UCSD-AML1 (cell line): ENCODE data around the gene SGMS1.
"Not testable (repeated sequence)": the region's sequence is repeated elsewhere in the genome, so short reads cannot be mapped to it uniquely, and the experiment has no call there.

Experiments
- DNase-seq: peaks from one replicate; lab custom pipeline; 2025; ENCODE audit not compliant: unreplicated experiment; lab: John Stamatoyannopoulos, UW

Gene SGMS1

DNA sequence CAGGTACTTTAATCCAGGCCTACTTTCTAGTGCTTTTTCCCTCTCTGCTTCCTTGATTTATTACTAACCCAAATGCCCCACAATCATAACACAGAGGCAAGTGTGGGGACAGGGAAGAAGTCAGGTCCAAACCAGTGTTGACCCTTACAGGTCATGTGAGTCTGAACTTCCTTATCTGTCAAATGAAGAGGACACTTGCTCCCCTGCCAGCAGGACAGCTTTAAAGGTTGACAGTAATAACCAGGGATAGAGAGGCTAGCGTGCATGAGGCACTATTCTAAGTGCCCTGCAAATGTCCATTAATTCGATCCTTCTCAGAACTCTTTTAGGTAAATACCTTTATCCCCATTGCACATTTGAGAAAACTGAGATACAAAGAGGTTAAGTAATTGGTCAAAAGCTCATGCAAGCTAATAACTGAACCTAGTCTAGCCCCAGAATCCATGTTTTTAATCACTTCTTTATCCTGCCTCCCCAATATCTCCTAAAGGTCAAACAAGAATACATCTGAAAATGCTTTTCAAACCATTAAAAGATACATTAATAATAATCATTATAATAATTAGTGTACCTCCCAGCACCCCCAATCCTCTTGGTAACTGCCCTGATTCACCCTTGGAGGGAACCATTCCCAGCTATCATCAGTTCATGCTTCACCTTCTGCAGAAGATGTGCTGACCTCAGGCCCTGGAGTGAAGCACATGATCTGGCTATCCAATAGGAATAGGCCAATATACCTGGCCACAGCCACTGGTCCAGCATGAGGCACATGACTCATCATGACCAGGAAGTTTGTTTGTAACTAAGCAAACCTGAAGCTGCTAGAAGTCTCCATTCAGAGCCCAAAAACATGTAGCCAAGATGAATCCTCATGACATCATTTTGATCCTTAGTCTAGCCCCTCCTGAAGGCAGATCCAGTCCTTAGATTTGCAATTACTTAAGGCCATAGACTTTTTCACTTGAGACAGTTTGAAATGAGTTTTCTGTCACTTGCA, 40.7 kb downstream of the SGMS1 start:
- DNase-seq: no peak

DNA sequence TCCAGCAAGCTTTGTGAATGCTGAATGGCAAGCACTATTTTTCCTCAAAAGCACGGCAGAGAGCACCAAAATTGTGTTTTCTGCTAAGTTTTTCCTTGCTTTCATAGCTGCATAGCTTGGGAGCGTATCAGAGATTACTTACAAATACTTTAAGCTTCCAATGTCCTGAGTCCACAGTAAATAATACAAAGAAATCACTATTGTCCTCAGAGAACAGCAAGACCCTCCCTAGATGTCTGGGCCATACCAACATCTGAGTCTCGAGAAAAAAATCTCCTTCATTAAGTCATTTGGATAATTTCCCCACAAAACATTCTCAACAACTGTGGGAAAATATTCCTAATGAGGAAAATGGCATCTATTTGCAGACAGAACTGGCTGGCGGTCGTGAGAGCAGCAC, 41.7 kb downstream of the SGMS1 start:
- no peak for DNase-seq

DNA sequence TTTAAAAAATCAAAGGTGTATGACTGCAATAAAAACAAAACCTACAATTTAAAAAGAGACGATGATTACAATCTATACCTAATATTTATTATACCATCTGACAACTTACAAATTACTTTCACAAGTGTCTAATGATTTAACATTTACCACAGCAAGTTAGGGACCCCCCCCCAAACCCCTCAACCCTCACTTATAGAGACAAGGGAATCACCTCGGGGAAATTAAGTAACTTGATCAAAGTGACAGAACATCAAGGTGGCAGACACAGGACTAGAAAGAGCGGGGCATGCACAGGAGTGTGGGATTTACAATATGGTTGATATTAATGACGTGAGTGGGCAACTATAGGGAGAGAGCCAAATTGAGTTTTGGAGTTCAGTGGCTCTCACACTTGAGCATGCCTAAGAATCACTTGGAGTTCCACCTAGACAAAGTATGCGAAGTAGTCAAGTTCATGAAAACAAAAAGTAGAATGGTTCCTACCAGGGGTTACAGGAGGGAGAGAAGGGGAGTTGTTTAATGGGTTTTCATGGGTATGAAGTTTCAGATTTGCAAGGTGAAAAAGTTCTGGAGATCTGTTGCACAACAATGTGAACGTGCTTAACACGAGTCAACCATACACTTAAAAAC, 43.4 kb downstream of the SGMS1 start:
- no peak for DNase-seq

DNA sequence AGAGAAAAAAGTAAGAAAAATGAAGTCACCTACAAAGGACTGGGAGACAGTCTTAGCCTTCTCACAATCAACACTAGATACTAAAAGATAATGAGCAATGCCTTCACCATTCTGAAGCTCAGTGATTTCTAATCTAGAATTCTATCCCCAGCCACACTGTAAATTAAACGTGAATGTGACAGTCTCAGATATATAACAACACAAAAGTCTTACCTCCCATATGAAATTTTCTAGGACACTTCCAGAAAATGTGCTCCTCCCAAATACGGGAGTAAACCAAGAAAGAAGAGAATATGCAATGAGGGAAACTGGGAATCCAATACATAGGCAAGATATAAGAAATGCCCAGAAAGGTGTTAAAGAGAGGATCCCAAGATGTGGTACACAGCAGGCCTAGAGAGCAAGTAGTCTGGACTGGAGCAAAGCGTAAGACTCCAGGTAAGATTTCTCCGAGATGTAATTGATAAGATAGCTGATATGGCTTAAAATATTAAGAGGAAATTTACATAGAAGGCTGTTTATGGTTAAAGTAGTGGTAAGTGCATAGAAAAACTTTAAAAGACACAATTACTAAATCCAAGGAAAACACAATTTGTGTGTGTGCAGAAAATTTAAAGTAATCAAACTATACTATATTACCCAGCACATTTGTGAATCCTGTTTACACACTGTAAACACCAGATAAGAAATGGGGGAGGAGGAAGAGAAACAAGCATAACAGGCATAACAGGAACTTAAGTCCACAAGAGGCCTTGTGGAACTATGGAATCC, 44.1 kb downstream of the SGMS1 start:
- DNase-seq: no peak

- no peak for DNase-seq
Measured at GRCh38 chr10:50578949-50579348, 44.8 kb downstream of the SGMS1 start.

DNA sequence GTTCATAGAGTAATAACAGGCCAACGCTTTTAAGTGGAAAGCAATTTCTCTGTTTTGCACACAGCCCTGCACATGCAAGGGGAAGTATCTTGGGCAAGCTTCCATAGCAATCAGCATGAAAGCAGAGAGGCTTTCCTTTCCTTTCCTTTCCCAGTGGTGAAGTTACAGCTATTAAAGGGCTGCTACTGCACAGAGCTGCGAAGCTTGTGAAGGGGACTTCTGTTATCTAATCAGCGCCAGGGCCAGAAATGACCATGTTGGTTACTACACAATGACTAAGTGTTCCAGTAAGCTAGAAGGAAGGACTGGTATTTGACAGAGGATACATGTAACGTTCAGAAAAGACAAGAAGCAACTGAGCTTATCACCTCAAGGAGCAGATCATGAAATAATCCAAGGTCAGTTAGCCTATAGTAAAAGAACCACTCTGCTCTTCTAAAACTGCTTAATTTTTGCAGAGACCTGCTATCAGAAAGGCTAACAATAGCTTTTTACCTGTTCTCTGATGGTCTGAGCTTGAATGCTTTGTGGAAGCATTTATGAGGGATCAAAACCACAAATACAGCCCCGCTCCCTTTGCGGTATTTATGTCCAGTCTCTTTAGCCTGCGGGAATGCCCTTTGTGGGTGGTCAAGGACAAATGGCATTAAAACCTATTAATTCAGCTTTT, 45.9 kb downstream of the SGMS1 start:
- peak; percentile 52 for DNase-seq

DNA sequence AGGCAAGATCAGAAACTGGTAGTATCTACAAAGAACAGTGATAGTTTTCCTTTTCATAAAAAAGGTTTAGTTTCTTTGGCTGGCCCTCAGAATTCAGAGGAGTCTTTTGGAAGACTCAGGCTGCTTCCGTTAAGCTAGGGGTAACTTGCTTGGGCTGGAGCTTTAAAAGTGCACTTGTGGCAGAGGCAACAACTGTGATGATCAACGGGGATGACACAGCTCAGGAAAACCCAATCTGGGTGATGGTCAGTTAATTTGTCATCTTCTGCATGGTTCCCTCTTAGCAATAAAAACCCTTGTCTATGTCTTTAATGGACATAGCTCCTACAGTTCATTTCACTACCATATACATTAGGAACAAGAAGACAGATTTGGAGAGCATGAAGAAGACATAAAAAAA, 46.7 kb downstream of the SGMS1 start:
- DNase-seq: no peak

DNA sequence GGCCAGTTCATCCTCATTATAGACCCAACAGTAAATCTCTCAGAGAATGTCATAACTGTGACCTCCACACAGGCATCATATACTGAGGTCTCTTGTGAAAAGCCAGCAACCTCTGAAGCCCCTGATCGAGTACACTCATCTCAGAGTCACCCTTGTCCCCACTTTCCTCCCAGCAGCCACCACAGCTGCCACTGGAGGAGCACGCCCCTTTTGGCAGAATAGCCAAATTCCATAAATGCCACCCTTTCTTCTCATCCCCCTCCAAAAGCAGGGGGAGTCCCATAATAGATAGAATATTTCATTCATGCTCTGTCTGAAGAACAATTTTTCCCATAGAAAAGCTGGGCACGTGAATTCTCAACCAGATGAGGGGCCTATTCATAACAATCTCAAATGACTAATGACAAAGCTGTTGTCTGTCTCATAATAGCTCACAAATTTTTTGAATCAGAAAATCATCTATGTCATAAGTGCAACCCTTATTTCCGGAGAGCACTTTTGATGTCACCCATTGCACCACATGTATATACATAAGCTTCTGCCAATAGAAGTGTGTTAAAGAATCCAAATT, 47.4 kb downstream of the SGMS1 start:
- no peak for DNase-seq

DNA sequence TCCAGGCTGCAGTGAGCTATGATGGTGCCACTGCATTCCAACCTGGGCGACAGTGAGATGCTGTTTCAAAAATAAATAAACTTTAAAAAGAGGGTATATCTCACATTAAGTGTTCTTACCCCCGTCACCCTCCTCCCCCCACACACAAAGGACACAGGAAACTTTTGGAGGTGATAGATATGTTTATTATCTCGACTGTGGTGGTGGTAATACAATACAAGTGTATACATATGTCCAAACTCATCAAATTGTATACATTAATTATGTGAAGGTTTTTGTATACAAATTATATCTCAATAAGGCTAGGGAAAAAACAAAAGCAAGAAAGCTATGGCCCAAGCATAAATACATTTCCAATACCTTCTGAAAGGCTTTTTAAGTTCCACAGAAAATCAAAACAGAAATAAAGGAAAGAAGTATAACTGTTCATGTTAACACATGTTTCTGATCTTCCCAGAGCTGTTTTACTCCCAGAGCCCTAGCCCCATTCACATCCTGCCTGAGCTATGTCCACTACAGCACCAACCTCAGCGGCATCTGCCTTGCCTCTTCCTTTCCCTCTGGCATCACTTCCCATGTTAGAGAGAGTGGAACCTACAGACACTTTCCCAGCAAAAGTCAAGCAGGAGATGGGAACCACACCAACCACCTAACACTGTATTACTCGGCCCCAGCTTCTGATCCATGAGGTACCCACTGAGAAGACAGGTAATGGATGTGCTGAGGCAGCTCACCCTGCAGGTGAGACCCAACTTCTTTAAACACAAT, 48.1 kb downstream of the SGMS1 start:
- DNase-seq: no peak

DNA sequence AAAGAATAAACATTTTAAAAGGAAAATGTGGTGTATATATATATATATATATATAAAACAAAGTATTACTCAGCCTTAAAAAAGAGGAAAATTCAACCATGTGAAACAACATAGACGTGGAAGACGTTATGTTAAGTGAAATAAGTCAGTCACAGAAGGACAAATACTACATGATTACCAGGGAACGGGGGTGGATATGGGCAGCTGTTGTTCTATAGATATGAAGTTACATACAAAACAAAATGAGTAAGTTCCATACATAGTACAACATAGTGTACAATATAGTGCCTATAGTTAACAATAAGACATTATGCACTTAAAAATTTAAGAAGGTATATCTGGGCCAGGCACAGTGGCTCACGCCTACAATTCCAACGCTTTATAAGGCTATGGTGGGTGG, 48.8 kb downstream of the SGMS1 start:
- DNase-seq: no peak

- DNase-seq: no peak
Measured at GRCh38 chr10:50574305-50574704, 49.5 kb downstream of the SGMS1 start.

GRCh38 chr10:50572017-50572491, 51.7 kb downstream of the SGMS1 start:
- DNase-seq: no peak

GRCh38 chr10:50568750-50569149, 55.0 kb downstream of the SGMS1 start:
- DNase-seq: not testable (repeated sequence)

DNA sequence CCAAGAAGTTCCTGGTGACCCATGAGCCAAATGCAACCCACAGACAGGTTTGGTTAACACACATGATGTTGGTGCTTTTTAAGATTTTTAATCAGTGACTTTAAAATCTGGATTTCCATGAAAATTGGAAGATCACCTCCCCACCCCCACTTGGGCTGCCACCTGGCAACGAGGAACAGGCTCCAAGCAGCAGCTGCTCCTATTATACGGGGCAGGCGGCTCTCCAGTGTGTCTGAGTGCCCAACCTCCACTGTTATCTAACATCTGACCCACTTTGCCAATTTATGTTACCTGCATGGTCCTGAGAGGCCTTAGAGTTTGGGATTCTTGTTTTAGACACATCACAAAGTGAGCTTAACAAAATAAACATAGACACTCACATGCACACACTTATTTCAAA, 56.4 kb downstream of the SGMS1 start:
- no peak for DNase-seq

DNA sequence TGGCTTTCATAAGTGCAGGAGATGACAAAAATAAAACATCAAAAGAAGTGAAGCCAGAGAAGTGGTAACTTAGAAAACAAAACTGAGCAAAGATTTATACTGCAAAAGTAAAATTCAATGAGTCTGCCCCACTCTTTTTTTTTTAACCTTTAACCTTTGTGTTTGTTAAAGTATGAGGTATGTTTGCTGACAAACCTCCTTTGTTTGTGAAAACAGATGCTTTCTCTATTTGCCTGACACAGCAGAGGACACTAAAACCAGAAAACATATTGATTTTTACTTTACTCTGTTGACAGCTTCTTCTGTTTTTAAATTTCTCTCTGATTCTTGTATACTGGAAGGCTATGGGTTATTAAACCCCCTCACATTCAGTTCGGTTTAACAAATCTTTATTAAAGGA, 57.6 kb downstream of the SGMS1 start:
- DNase-seq: no peak

DNA sequence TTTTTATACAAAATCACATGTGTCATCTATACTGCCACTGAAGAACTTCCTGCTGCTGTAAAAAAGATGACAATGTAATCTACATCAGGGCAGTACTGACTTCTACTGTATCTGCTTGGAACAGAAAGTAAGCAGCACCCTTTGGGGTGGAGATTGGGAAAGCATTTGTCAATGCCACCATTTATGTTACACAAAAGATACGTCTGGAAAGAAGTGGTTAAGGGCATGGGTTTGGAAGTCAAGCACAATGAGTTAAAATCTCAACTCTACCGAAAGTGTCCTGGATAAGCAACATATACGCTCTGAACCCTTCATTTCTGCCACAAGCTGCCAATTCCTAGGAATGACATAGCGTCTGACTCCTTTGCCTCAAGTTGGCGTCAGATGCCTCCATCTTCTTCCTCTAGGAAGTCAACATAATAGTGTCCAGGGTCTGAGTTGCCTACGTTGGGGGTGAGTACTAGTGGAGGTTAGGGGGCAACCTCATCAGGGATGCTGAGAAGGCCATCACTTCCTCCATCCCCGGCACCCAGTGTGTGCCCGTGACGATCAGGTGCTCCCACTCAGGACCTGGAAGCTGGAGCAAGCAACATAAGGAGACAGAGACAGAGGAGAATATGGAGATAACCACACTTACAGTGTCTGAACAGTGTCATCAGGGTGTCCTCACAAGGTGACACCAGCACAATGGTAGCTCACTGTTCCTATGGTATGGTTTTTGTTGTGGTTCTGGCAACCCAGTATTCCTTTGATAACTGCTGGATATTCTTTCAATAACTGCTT, 58.3 kb downstream of the SGMS1 start:
- no peak for DNase-seq

GRCh38 chr10:50563906-50564305, 59.9 kb downstream of the SGMS1 start:
- no peak for DNase-seq

DNA sequence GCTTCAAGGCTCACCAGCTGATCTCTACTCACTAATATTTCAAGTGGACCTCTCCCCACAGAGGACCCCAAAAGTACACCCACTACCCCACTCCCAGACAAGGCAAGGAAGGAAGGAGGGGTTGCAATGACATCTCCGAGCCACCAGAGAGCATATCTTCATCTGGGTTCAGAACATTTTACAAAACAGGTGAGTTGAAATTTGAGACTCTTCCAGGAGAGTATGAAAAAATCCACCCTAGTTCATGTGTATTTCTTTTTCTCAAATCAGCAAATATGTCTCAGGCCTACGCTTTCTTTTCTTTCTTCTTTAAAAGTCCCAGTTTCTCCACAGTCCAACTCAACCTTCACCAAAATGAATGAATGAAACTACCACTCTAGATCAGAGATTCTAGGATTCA, 61.9 kb downstream of the SGMS1 start:
- DNase-seq: no peak

GRCh38 chr10:50561266-50561665, 62.5 kb downstream of the SGMS1 start:
- DNase-seq: no peak
